ENCODE results near the gene NEK1.
"Not testable (repeated sequence)": the region's sequence is repeated elsewhere in the genome, so short reads cannot be mapped to it uniquely, and the experiment has no call there.

The NEK1 gene

GRCh38 chr4:169628579-169628978 is 16.2 kb upstream of the NEK1 start:
- DNase-seq (ENCODE audit: low read depth in 2 of 2): no peak

GRCh38 chr4:169627307-169627706 is 14.9 kb upstream of the NEK1 start:
- DNase-seq (ENCODE audit: low read depth in 2 of 2): no peak

GRCh38 chr4:169626331-169627282 is 14.2 kb upstream of the NEK1 start:
- no peak for DNase-seq (ENCODE audit: low read depth in 2 of 2)

- no peak for DNase-seq (ENCODE audit: low read depth in 2 of 2)
Measured at GRCh38 chr4:169625886-169626285, 13.5 kb upstream of the NEK1 start.

- not testable (repeated sequence) for DNase-seq (ENCODE audit: low read depth in 2 of 2)
Measured at GRCh38 chr4:169624012-169624411, 11.6 kb upstream of the NEK1 start.

GRCh38 chr4:169622566-169622965 is 10.2 kb upstream of the NEK1 start:
- no peak for DNase-seq (ENCODE audit: low read depth in 2 of 2)

- no peak for DNase-seq (ENCODE audit: low read depth in 2 of 2)
Measured at GRCh38 chr4:169621731-169622492, 9.5 kb upstream of the NEK1 start.

- no peak for DNase-seq (ENCODE audit: low read depth in 2 of 2)
Measured at GRCh38 chr4:169620880-169621248, 8.5 kb upstream of the NEK1 start.

- DNase-seq (ENCODE audit: low read depth in 2 of 2): peak; percentile 72 to 82
Measured at GRCh38 chr4:169619958-169620879, 7.8 kb upstream of the NEK1 start, which contains the start of gene CLCN3. Gene CLCN3 (plus strand): TSS chr4:169620578. CDS start chr4:169635929, 15,351 bp downstream.

GRCh38 chr4:169619518-169619957 is 7.2 kb upstream of the NEK1 start:
- peak in 1 of 2 donors; percentile 17 for DNase-seq (ENCODE audit: low read depth in 2 of 2)

GRCh38 chr4:169618986-169619385 is 6.6 kb upstream of the NEK1 start:
- DNase-seq (ENCODE audit: low read depth in 2 of 2): no peak

- no peak for DNase-seq (ENCODE audit: low read depth in 2 of 2)
Measured at GRCh38 chr4:169618286-169618685, 5.9 kb upstream of the NEK1 start.

GRCh38 chr4:169617306-169617705 is 4.9 kb upstream of the NEK1 start:
- no peak for DNase-seq (ENCODE audit: low read depth in 2 of 2)

GRCh38 chr4:169616846-169617245 is 4.5 kb upstream of the NEK1 start:
- no peak for DNase-seq (ENCODE audit: low read depth in 2 of 2)

- DNase-seq (ENCODE audit: low read depth in 2 of 2): no peak
Measured at GRCh38 chr4:169615467-169616106, 3.2 kb upstream of the NEK1 start.

- DNase-seq (ENCODE audit: low read depth in 2 of 2): peak; percentile 51 to 55
Measured at GRCh38 chr4:169612871-169613859, 782 bp upstream of the NEK1 start.

GRCh38 chr4:169611157-169611556 is 1.2 kb downstream of the NEK1 start:
- DNase-seq (ENCODE audit: low read depth in 2 of 2): no peak

GRCh38 chr4:169604903-169605331 is 7.5 kb downstream of the NEK1 start:
- no peak for DNase-seq (ENCODE audit: low read depth in 2 of 2)

- no peak for DNase-seq (ENCODE audit: low read depth in 2 of 2)
Measured at GRCh38 chr4:169604131-169604900, 8.1 kb downstream of the NEK1 start.
